K562 (cell line): ENCODE measurements around the gene DNAJC11. TPM values are rescaled to one million over a fixed set of nuclear protein-coding genes. Genes with fewer than 3 reads are reported as not detected.
A peak's percentile ranks its signal among the peaks of the same experiment; 100 is the strongest.

Experiments
- CHD7 ChIP-seq: fragments of 200-600 bp; sonication (generic); IDR thresholded peaks from one replicate; pipeline ENCODE4 v1.6.1; 2012; ENCODE audit warnings: mild to moderate bottlenecking, low read depth, low read length, inconsistent platforms
- PREB ChIP-seq: sonication (generic); formaldehyde crosslinking; IDR thresholded peaks from 2 replicates; pipeline ENCODE4 v1.8.1; 2023; ENCODE audit warnings: mild to moderate bottlenecking, missing genetic modification reagents
- RFX1 ChIP-seq: fragments of 450-650 bp; IDR thresholded peaks from 2 replicates; pipeline ENCODE4 v1.6.1; 2016; ENCODE audit warnings: mild to moderate bottlenecking, moderate library complexity
- SMAD1 ChIP-seq: fragments of 150-350 bp; IDR thresholded peaks from 2 replicates; pipeline ENCODE4 v1.6.1; 2014; ENCODE audit warnings: low read length, low read depth; ENCODE audit not compliant: partially characterized antibody
- TAF9B ChIP-seq: fragments of 450-650 bp; IDR thresholded peaks from 2 replicates; pipeline ENCODE4 v1.6.1; 2018; ENCODE audit warnings: mild to moderate bottlenecking; ENCODE audit not compliant: partially characterized antibody
- TGIF2 ChIP-seq: sonication (generic); formaldehyde crosslinking; IDR thresholded peaks from 2 replicates; pipeline ENCODE4 v1.8.1; 2022; ENCODE audit warnings: mild to moderate bottlenecking, missing genetic modification reagents, moderate library complexity
- ZBTB11 ChIP-seq, 3 experiments: fragments of 200-800 bp in 1 of 3; fragments of 250-450 bp in 1 of 3; fragments of 450-650 bp in 1 of 3; sonication (Bioruptor Pico) in 1 of 3; sonication (Bioruptor generic) in 1 of 3; formaldehyde crosslinking in 1 of 3; IDR thresholded peaks; 2 replicates each; pipeline versions ENCODE4 v1.6.1 to v1.8.0; 2016 to 2022; ENCODE audit warnings: mild to moderate bottlenecking in 2 of 3, missing genetic modification characterization in 2 of 3, missing compliant biosample characterization in 1 of 3, moderate library complexity in 1 of 3
- ZNF165 ChIP-seq: fragments of 250-450 bp; sonication (Bioruptor Pico); IDR thresholded peaks from 2 replicates; pipeline ENCODE4 v1.4.0; 2020; ENCODE audit warnings: borderline replicate concordance
- polyA plus RNA-seq, 8 experiments: library from polyadenylated mRNA; depleted of rRNA in 4 of 8; stranded (reverse) in 5 of 8; unstranded in 3 of 8; fragments of >200 nt; fragmentation: Nextera tagmentation in 2 of 8; fragmentation: Illumina TruSeq in 1 of 8; extraction: Ambion mirVana in 2 of 8; extraction: Trizol in 1 of 8; gene quantifications; 2 replicates each; pipeline versions ENCODE4 v1.2.1 to v1.2.3, GENCODE V29; 2011 to 2014; ENCODE audit warnings: inconsistent platforms in 1 of 8, missing spikeins in 1 of 8
- total RNA-seq, 7 experiments: library from RNA; depleted of rRNA in 6 of 7; stranded (reverse); fragments of >200 nt in 6 of 7; fragmentation: Illumina TruSeq in 2 of 7; extraction: Trizol in 2 of 7; gene quantifications; 2 replicates each; pipeline versions ENCODE4 v1.2.1 to v1.2.3, GENCODE V29; 2011 to 2021; ENCODE audit warnings: low replicate concordance in 1 of 7

Gene DNAJC11
- total and polyA plus RNA-seq, 9 of the 15 experiments (the other 6 are each of a cell fraction or from before 2014, with no cell fraction given), result 14.1 to 123 (median 76.6) TPM

GRCh38 chr1:6701437-6702153 is at the start of gene DNAJC11 (continued):
- no peak for TF ChIP-seq CHD7
- peak; percentile 84 for TF ChIP-seq TAF9B
- no peak for TF ChIP-seq PREB (CRISPR knock-in tag)
- no peak for TF ChIP-seq RFX1
- TF ChIP-seq TGIF2 (CRISPR knock-in tag), result peak; percentile 94
- no peak for TF ChIP-seq SMAD1
- peak; percentile 75; the same call in 1 of the 2 replicates for TF ChIP-seq ZNF165
- TF ChIP-seq ZBTB11 (CRISPR knock-in tag; IDR thresholded peaks at IDR 0.05), result peak in 2 of 3 experiments; percentile 38 to 56; a peak in 2 of 6 replicates
